ENCODE measurements around the gene UBE2E2.

DNA sequence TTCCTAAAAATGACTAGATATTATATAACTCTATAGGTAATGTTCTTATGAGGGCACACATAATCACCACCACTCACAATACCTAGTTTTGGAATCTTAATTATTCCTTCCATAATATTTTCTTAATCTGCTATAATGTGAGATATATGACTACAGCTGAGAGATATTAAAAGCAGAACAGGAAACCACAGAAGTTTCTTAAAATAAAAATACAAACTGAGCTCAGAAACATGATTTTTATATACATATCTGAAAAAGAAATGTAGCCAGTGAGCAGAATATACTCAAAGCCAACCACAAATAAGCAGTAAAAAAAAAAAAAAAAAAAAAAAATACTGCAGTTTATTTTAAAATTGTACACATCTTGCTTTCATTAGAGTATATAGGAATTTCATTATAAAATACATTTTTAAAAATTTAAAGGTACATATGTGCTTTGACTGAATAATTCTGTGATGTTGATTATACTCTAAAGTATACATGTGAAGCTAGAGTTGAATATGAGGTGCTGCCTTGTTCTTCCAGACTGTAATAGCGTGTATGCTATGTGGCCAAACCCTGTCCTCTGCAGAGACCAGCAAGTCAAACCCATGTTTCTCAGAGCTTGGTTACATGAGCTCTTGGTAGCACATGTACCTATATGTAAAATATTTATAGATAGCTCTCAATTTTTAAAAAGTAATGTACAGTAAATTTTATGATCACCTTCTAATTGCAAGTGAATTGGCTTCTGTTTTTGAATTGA is 175.0 kb downstream of the UBE2E2 start:
- TF ChIP-seq CTCF (IDR thresholded peaks at IDR 0.05; ENCODE audit: borderline replicate concordance, extremely low read depth, low read length, poor library complexity, severe bottlenecking) (no peak), EZH2 (IDR thresholded peaks at IDR 0.05; ENCODE audit: borderline replicate concordance, low read depth, low read length, severe bottlenecking) (no peak)
